ENCODE data around the gene EEF1A2.

EEF1A2 gene

DNA sequence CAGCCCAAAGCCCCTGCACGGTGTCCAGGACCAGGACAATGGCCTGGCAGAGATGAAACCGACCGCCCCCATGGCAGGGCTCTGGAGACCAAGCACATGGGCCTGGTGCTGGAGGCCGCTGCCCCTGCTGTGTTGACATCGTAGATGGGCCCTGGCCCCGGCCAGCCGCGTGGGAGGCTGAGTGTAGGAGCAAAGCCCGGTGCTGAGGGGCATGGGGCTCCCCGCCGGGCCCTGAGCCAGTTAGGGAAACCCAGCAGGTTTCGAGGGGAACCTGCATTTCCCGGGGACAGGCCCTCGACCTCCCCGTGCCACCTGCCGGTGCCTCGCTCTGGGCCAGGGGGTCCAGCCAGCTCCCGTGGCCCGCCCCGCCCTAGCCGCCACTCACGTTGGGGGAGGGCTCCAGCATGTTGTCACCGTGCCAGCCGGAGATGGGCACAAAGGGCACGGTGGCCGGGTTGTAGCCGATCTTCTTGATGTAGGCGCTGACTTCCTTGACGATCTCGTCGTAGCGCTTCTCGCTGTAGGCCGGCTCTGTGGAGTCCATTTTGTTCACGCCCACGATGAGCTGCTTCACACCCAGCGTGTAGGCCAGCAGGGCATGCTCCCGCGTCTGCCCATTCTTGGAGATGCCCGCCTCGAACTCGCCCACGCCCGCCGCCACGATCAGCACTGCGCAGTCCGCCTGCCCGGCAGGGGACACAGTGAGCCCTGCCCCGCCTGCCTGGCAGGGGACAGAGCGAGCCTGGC is 4.3 kb downstream of the EEF1A2 start:
- H3K4me3 ChIP-seq (ENCODE audit: low read length), result no peak overlapping the region
- no peaks in the 10 kb centered on the region for H3K79me1 ChIP-seq (ENCODE audit: low read length)
- no peak overlapping the region for H2BK15ac ChIP-seq (replicated peaks; ENCODE audit: low read depth)
- no peak overlapping the region for H4K5ac ChIP-seq (ENCODE audit: low read length)
- H3K36me3 ChIP-seq (ENCODE audit: control insufficient read depth, insufficient read depth, low read length), result no peaks in the 10 kb centered on the region
- no peak overlapping the region for H3K56ac ChIP-seq (ENCODE audit: low read length)
- H3K18ac ChIP-seq (ENCODE audit: low read length), result no peak overlapping the region
- no CpG with 5 or more reads among the region's 51 CpGs for WGBS (ENCODE audit: extremely low coverage, insufficient coverage, low lambda C conversion rate)
- H3K27ac ChIP-seq (ENCODE audit: low read depth, low read length), result no peak overlapping the region
- H3K4ac ChIP-seq (ENCODE audit: low read depth, low read length), result no peak overlapping the region
- DNase-seq, result no peak
- H2BK5ac ChIP-seq (ENCODE audit: low read length), result no peak overlapping the region
- H2BK120ac ChIP-seq (ENCODE audit: low read depth, low read length), result no peak overlapping the region
- no peaks in the 10 kb centered on the region for H3K79me2 ChIP-seq (ENCODE audit: control insufficient read depth, insufficient read depth, low read length)
- no peak overlapping the region for H3K23ac ChIP-seq (ENCODE audit: low read length)
- no peak overlapping the region for H3K4me2 ChIP-seq (ENCODE audit: low read length)
- H3K27me3 ChIP-seq (ENCODE audit: insufficient read depth, low read length, poor library complexity), result peaks cover 2% of the 10 kb centered on the region
- H2AK5ac ChIP-seq (ENCODE audit: low read length), result no peak overlapping the region
- no peak overlapping the region for H4K8ac ChIP-seq (ENCODE audit: low read depth, low read length)
- H3K9ac ChIP-seq (ENCODE audit: low read length), result no peak overlapping the region
- H3K4me1 ChIP-seq (ENCODE audit: control insufficient read depth, low read depth, low read length), result no peaks in the 10 kb centered on the region

DNA sequence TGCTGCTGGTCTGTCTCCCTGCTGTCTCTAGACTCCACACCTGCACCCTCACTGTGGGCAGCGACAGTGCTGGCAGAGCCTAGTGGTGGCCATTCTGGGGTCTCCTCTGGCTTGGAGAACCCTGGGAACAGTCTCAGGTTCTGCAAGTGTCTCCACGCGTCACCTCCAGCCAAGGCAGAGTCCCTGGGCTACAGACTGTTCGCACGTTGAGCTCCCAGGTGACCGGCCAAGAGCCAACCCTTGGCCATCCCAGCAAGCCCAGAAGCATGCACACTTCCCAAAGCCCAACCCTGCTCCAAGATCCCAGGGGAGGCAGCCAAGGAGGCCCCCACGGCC is 4.8 kb downstream of the EEF1A2 start:
- DNase-seq, result no peak
- no peaks in the 10 kb centered on the region for H3K79me1 ChIP-seq (ENCODE audit: low read length)

DNA sequence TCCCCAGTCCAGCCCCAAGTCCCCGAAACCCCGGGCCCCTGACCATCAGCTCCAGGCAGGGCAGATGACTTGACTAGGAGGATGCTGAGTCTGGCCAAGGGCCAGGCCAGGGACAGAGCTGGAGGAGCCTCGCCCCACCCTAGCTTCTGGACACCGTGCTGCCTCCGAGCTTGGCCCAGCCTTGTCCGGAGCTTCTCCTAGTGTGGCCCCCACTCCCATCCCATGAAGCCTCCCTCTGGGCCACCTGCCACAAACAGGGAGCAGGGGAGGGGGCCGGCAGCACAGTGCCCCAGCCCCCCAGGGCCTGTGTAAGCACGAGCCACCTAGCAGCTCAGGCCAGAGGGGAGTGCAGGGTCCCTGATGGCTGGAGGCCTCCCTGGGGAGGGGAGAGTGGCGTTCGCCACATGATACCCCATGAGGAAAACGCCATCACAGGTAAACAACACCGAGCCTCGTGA is 5.3 kb downstream of the EEF1A2 start:
- Histone ChIP-seq H3K9ac (ENCODE audit: low read length) (no peak overlapping the region), H3K36me3 (ENCODE audit: control insufficient read depth, insufficient read depth, low read length) (no peaks in the 10 kb centered on the region), H3K4ac (ENCODE audit: low read depth, low read length) (no peak overlapping the region), H2BK120ac (ENCODE audit: low read depth, low read length) (no peak overlapping the region), H3K27me3 (ENCODE audit: insufficient read depth, low read length, poor library complexity) (peaks cover 8% of the 10 kb centered on the region), H4K5ac (ENCODE audit: low read length) (no peak overlapping the region), H3K4me3 (ENCODE audit: low read length) (no peak overlapping the region), H3K4me2 (ENCODE audit: low read length) (no peak overlapping the region), H3K4me1 (ENCODE audit: control insufficient read depth, low read depth, low read length) (no peaks in the 10 kb centered on the region), H2BK15ac (replicated peaks; ENCODE audit: low read depth) (no peak overlapping the region), H3K23ac (ENCODE audit: low read length) (no peak overlapping the region), H3K27ac (ENCODE audit: low read depth, low read length) (no peak overlapping the region), H2AK5ac (ENCODE audit: low read length) (no peak overlapping the region), H3K79me2 (ENCODE audit: control insufficient read depth, insufficient read depth, low read length) (no peaks in the 10 kb centered on the region), H3K56ac (ENCODE audit: low read length) (no peak overlapping the region), H3K18ac (ENCODE audit: low read length) (no peak overlapping the region), H2BK5ac (ENCODE audit: low read length) (no peak overlapping the region), H4K8ac (ENCODE audit: low read depth, low read length) (no peak overlapping the region), H3K79me1 (ENCODE audit: low read length) (no peaks in the 10 kb centered on the region)
- no peak for DNase-seq
- no CpG with 5 or more reads among the region's 13 CpGs for WGBS (ENCODE audit: extremely low coverage, insufficient coverage, low lambda C conversion rate)

More for the DNA sequence above, 4.8 kb downstream of the EEF1A2 start:
- Histone ChIP-seq H2AK5ac (ENCODE audit: low read length) (no peak overlapping the region), H3K27me3 (ENCODE audit: insufficient read depth, low read length, poor library complexity) (peaks cover 4% of the 10 kb centered on the region), H4K5ac (ENCODE audit: low read length) (no peak overlapping the region), H3K23ac (ENCODE audit: low read length) (no peak overlapping the region), H3K27ac (ENCODE audit: low read depth, low read length) (no peak overlapping the region), H3K56ac (ENCODE audit: low read length) (no peak overlapping the region), H3K4me1 (ENCODE audit: control insufficient read depth, low read depth, low read length) (no peaks in the 10 kb centered on the region), H2BK15ac (replicated peaks; ENCODE audit: low read depth) (no peak overlapping the region), H3K4me2 (ENCODE audit: low read length) (no peak overlapping the region), H2BK120ac (ENCODE audit: low read depth, low read length) (no peak overlapping the region), H2BK5ac (ENCODE audit: low read length) (no peak overlapping the region), H4K8ac (ENCODE audit: low read depth, low read length) (no peak overlapping the region), H3K18ac (ENCODE audit: low read length) (no peak overlapping the region), H3K79me2 (ENCODE audit: control insufficient read depth, insufficient read depth, low read length) (no peaks in the 10 kb centered on the region), H3K36me3 (ENCODE audit: control insufficient read depth, insufficient read depth, low read length) (no peaks in the 10 kb centered on the region), H3K9ac (ENCODE audit: low read length) (no peak overlapping the region), H3K4me3 (ENCODE audit: low read length) (no peak overlapping the region), H3K4ac (ENCODE audit: low read depth, low read length) (no peak overlapping the region)
- no CpG with 5 or more reads among the region's 7 CpGs for WGBS (ENCODE audit: extremely low coverage, insufficient coverage, low lambda C conversion rate)

DNA sequence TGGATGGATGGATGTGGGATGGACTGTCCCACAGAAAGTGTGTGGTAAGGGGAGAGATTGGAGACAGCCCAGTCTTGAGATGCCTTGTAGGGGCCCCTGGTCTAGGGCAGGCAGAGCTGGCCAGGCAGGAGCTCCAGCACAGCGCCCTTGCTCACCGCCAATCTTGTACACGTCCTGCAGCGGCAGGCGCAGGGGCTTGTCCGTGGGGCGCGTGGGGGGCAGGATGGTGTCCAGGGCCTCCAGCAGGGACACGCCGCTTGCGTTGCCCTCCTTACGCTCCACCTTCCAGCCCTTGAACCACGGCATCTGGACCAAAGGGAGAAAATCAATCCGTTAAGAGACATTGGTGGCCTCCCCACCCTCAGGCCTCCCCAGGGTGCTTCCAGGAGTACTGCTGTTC is 5.9 kb downstream of the EEF1A2 start:
- H3K18ac ChIP-seq (ENCODE audit: low read length), result no peak overlapping the region
- H3K4me3 ChIP-seq (ENCODE audit: low read length), result no peak overlapping the region
- H3K27ac ChIP-seq (ENCODE audit: low read depth, low read length), result no peak overlapping the region
- H4K8ac ChIP-seq (ENCODE audit: low read depth, low read length), result no peak overlapping the region
- H3K23ac ChIP-seq (ENCODE audit: low read length), result no peak overlapping the region
- H3K79me2 ChIP-seq (ENCODE audit: control insufficient read depth, insufficient read depth, low read length), result no peaks in the 10 kb centered on the region
- WGBS (ENCODE audit: extremely low coverage, insufficient coverage, low lambda C conversion rate), result no CpG with 5 or more reads among the region's 14 CpGs
- H3K4me1 ChIP-seq (ENCODE audit: control insufficient read depth, low read depth, low read length), result no peaks in the 10 kb centered on the region
- no peak overlapping the region for H3K4ac ChIP-seq (ENCODE audit: low read depth, low read length)
- H2AK5ac ChIP-seq (ENCODE audit: low read length), result no peak overlapping the region
- no peaks in the 10 kb centered on the region for H3K79me1 ChIP-seq (ENCODE audit: low read length)
- no peaks in the 10 kb centered on the region for H3K36me3 ChIP-seq (ENCODE audit: control insufficient read depth, insufficient read depth, low read length)
- H3K27me3 ChIP-seq (ENCODE audit: insufficient read depth, low read length, poor library complexity), result peaks cover 8% of the 10 kb centered on the region
- no peak overlapping the region for H2BK5ac ChIP-seq (ENCODE audit: low read length)
- no peak overlapping the region for H2BK120ac ChIP-seq (ENCODE audit: low read depth, low read length)
- no peak overlapping the region for H4K5ac ChIP-seq (ENCODE audit: low read length)
- no peak overlapping the region for H2BK15ac ChIP-seq (replicated peaks; ENCODE audit: low read depth)
- no peak overlapping the region for H3K56ac ChIP-seq (ENCODE audit: low read length)
- no peak for DNase-seq
- H3K4me2 ChIP-seq (ENCODE audit: low read length), result no peak overlapping the region
- no peak overlapping the region for H3K9ac ChIP-seq (ENCODE audit: low read length)

DNA sequence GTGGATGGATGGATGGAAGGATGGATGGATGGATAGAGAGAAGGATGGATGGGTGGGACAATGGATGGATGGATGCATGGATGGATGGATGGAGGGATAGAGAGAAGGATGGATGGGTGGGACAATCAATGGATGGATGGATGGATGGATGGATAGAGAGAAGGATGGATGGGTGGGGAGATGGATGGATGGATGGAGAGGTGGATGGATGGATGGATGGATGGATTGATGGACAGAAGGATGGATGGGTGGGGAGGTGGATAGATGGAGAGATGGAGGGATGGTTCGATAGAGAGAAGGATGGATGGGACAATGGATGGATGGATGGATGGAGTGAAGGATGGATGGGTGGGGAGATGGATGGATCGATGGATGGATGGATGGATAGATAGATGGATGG is 6.4 kb downstream of the EEF1A2 start:
- no CpG with 5 or more reads among the region's 2 CpGs for WGBS (ENCODE audit: extremely low coverage, insufficient coverage, low lambda C conversion rate)
- no peaks in the 10 kb centered on the region for H3K4me1 ChIP-seq (ENCODE audit: control insufficient read depth, low read depth, low read length)
- H3K4me2 ChIP-seq (ENCODE audit: low read length), result no peak overlapping the region
- H2BK5ac ChIP-seq (ENCODE audit: low read length), result no peak overlapping the region
- no peak overlapping the region for H3K27ac ChIP-seq (ENCODE audit: low read depth, low read length)
- H3K23ac ChIP-seq (ENCODE audit: low read length), result no peak overlapping the region
- no peak overlapping the region for H4K8ac ChIP-seq (ENCODE audit: low read depth, low read length)
- no peak overlapping the region for H3K18ac ChIP-seq (ENCODE audit: low read length)
- H3K56ac ChIP-seq (ENCODE audit: low read length), result no peak overlapping the region
- no peak overlapping the region for H3K4ac ChIP-seq (ENCODE audit: low read depth, low read length)
- no peaks in the 10 kb centered on the region for H3K36me3 ChIP-seq (ENCODE audit: control insufficient read depth, insufficient read depth, low read length)
- H2BK15ac ChIP-seq (replicated peaks; ENCODE audit: low read depth), result no peak overlapping the region
- H3K9ac ChIP-seq (ENCODE audit: low read length), result no peak overlapping the region
- no peaks in the 10 kb centered on the region for H3K79me1 ChIP-seq (ENCODE audit: low read length)
- H4K5ac ChIP-seq (ENCODE audit: low read length), result no peak overlapping the region
- H2AK5ac ChIP-seq (ENCODE audit: low read length), result no peak overlapping the region
- no peak overlapping the region for H2BK120ac ChIP-seq (ENCODE audit: low read depth, low read length)
- no peaks in the 10 kb centered on the region for H3K79me2 ChIP-seq (ENCODE audit: control insufficient read depth, insufficient read depth, low read length)
- peaks cover 8% of the 10 kb centered on the region for H3K27me3 ChIP-seq (ENCODE audit: insufficient read depth, low read length, poor library complexity)
- no peak overlapping the region for H3K4me3 ChIP-seq (ENCODE audit: low read length)
- DNase-seq, result no peak
